Measurements from ENCODE around the gene RTTN.

Gene RTTN

GRCh38 chr18:70139138-70139537 is 66.3 kb downstream of the RTTN start:
- Histone ChIP-seq H2AK5ac (ENCODE audit: low read length, severe bottlenecking) (no peak overlapping the region), H3K18ac (ENCODE audit: low read depth in 1 of 2, low read length in 2 of 2) (no peak overlapping the region), H3K27ac (ENCODE audit: low read length, poor library complexity, severe bottlenecking) (no peak overlapping the region), H3K79me1 (replicated peaks; ENCODE audit: low read length, poor library complexity, severe bottlenecking) (peaks cover under 1% of the 10 kb centered on the region), H2AFZ (ENCODE audit: low read depth, low read length) (no peak overlapping the region), H3K4me2 (ENCODE audit: low read length, poor library complexity, severe bottlenecking) (no peak overlapping the region), H3K36me3 (ENCODE audit: control insufficient read depth in 1 of 2, insufficient read depth in 2 of 2, low read depth in 1 of 2, low read length in 2 of 2) (peaks cover 0 to 6% of the 10 kb centered on the region in 2 experiments), H3K9me3 (ENCODE audit: control insufficient read depth, low read length) (no peaks in the 10 kb centered on the region), H3K4ac (ENCODE audit: low read depth in 1 of 2, low read length in 2 of 2) (no peak overlapping the region), H2BK15ac (ENCODE audit: low read depth, poor library complexity, severe bottlenecking) (no peak overlapping the region), H2BK12ac (ENCODE audit: low read length in 2 of 2) (no peak overlapping the region), H3K27me3 (ENCODE audit: control insufficient read depth in 1 of 2, insufficient read depth in 1 of 2, low read length in 2 of 2) (no peaks in the 10 kb centered on the region), H3K4me3 (ENCODE audit: insufficient read depth in 1 of 2, low read depth in 1 of 2, low read length in 2 of 2) (no peak overlapping the region), H2BK120ac (ENCODE audit: low read depth, low read length) (no peak overlapping the region), H3K14ac (ENCODE audit: low read length in 2 of 2) (no peak overlapping the region), H4K8ac (ENCODE audit: low read length) (no peak overlapping the region), H3K9ac (ENCODE audit: low read length) (no peak overlapping the region), H4K91ac (ENCODE audit: low read length) (no peak overlapping the region), H3K4me1 (ENCODE audit: control insufficient read depth, insufficient read depth, low read depth, low read length) (no peaks in the 10 kb centered on the region), H2BK5ac (ENCODE audit: low read depth, low read length, poor library complexity, severe bottlenecking) (no peak overlapping the region), H3K23ac (ENCODE audit: low read length in 2 of 2) (no peak overlapping the region)
- no CpG with 5 or more reads among the region's 1 CpG for WGBS
- no peak for DNase-seq

DNA sequence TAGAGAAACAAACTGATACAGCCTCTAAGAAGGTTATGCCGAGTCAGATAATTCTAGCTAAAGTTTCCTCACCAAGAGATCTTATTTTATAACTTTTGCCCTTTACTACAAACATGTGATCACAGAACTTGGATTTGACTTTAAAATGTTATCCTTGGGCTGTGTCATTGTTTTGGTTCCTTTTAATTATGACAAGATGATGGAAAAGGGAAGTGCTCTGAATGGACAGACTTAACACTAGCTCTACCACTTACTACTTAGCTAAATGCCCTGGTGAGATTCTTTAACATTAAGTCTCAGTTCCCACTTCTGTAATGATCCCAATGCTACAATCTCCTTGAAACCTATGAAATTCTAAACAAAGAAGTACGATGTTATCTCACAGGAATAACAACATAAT is 69.9 kb downstream of the RTTN start:
- Histone ChIP-seq H3K14ac (ENCODE audit: low read length in 2 of 2) (no peak overlapping the region), H3K4ac (ENCODE audit: low read depth in 1 of 2, low read length in 2 of 2) (no peak overlapping the region)

DNA sequence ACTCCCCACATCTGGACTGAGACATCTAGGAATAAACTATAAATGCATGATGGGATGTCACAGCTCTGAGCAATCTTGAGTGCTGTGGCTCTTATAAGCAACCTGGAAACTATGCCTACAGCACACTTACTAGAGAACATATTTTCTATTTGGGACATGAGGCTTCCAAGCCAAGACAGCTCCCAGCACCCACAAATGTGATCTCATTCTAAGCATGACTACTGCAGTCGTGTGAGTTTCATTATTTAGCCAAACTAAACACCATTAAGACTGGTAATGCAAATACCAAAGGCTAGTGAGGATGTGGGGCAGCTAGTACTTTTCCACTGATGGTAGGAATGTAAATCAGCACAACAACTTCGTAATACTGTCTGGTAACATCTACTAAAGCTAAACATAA is 72.5 kb downstream of the RTTN start:
- H3K4me3 ChIP-seq (ENCODE audit: insufficient read depth in 1 of 2, low read depth in 1 of 2, low read length in 2 of 2): no peak overlapping the region
- H3K4ac ChIP-seq (ENCODE audit: low read depth in 1 of 2, low read length in 2 of 2): no peak overlapping the region
- peaks cover 9% of the 10 kb centered on the region for H3K9me3 ChIP-seq (ENCODE audit: control insufficient read depth, low read length)
- peak; percentile 94 for DNase-seq
- H4K8ac ChIP-seq (ENCODE audit: low read length): no peak overlapping the region
- no peak overlapping the region for H2BK12ac ChIP-seq (ENCODE audit: low read length in 2 of 2)
- WGBS: 14% methylated on average over 1 of the region's 2 CpGs
- H2BK5ac ChIP-seq (ENCODE audit: low read depth, low read length, poor library complexity, severe bottlenecking): no peak overlapping the region
- H3K27ac ChIP-seq (ENCODE audit: low read length, poor library complexity, severe bottlenecking): peak overlapping the region; percentile 81
- H2AFZ ChIP-seq (ENCODE audit: low read depth, low read length): no peak overlapping the region
- H2BK15ac ChIP-seq (ENCODE audit: low read depth, poor library complexity, severe bottlenecking): no peak overlapping the region
- peaks cover 0 to 4% of the 10 kb centered on the region in 2 experiments for H3K36me3 ChIP-seq (ENCODE audit: control insufficient read depth in 1 of 2, insufficient read depth in 2 of 2, low read depth in 1 of 2, low read length in 2 of 2)
- H3K79me1 ChIP-seq (replicated peaks; ENCODE audit: low read length, poor library complexity, severe bottlenecking): no peaks in the 10 kb centered on the region
- H3K4me2 ChIP-seq (ENCODE audit: low read length, poor library complexity, severe bottlenecking): no peak overlapping the region
- no peak overlapping the region for H2BK120ac ChIP-seq (ENCODE audit: low read depth, low read length)
- H3K9ac ChIP-seq (ENCODE audit: low read length): peak overlapping the region; percentile 59
- H3K23ac ChIP-seq (ENCODE audit: low read length in 2 of 2): no peak overlapping the region
- H2AK5ac ChIP-seq (ENCODE audit: low read length, severe bottlenecking): no peak overlapping the region
- H3K27me3 ChIP-seq (ENCODE audit: control insufficient read depth in 1 of 2, insufficient read depth in 1 of 2, low read length in 2 of 2): no peaks in the 10 kb centered on the region
- no peak overlapping the region for H3K14ac ChIP-seq (ENCODE audit: low read length in 2 of 2)
- H4K91ac ChIP-seq (ENCODE audit: low read length): no peak overlapping the region
- no peaks in the 10 kb centered on the region for H3K4me1 ChIP-seq (ENCODE audit: control insufficient read depth, insufficient read depth, low read depth, low read length)
- H3K18ac ChIP-seq (ENCODE audit: low read depth in 1 of 2, low read length in 2 of 2): no peak overlapping the region

More for the DNA sequence above, 69.9 kb downstream of the RTTN start:
- Histone ChIP-seq H3K4me2 (ENCODE audit: low read length, poor library complexity, severe bottlenecking) (no peak overlapping the region), H3K79me1 (replicated peaks; ENCODE audit: low read length, poor library complexity, severe bottlenecking) (no peaks in the 10 kb centered on the region), H3K4me3 (ENCODE audit: insufficient read depth in 1 of 2, low read depth in 1 of 2, low read length in 2 of 2) (no peak overlapping the region), H4K8ac (ENCODE audit: low read length) (no peak overlapping the region), H3K23ac (ENCODE audit: low read length in 2 of 2) (no peak overlapping the region), H2BK5ac (ENCODE audit: low read depth, low read length, poor library complexity, severe bottlenecking) (no peak overlapping the region), H2AK5ac (ENCODE audit: low read length, severe bottlenecking) (no peak overlapping the region), H3K27me3 (ENCODE audit: control insufficient read depth in 1 of 2, insufficient read depth in 1 of 2, low read length in 2 of 2) (no peaks in the 10 kb centered on the region), H3K9me3 (ENCODE audit: control insufficient read depth, low read length) (peaks cover 1% of the 10 kb centered on the region), H4K91ac (ENCODE audit: low read length) (no peak overlapping the region), H2BK120ac (ENCODE audit: low read depth, low read length) (no peak overlapping the region), H3K4me1 (ENCODE audit: control insufficient read depth, insufficient read depth, low read depth, low read length) (no peaks in the 10 kb centered on the region), H3K9ac (ENCODE audit: low read length) (peak overlapping the region; percentile 50), H2BK15ac (ENCODE audit: low read depth, poor library complexity, severe bottlenecking) (no peak overlapping the region), H3K36me3 (ENCODE audit: control insufficient read depth in 1 of 2, insufficient read depth in 2 of 2, low read depth in 1 of 2, low read length in 2 of 2) (peaks cover 0 to 6% of the 10 kb centered on the region in 2 experiments), H3K18ac (ENCODE audit: low read depth in 1 of 2, low read length in 2 of 2) (no peak overlapping the region), H2BK12ac (ENCODE audit: low read length in 2 of 2) (no peak overlapping the region), H2AFZ (ENCODE audit: low read depth, low read length) (no peak overlapping the region), H3K27ac (ENCODE audit: low read length, poor library complexity, severe bottlenecking) (no peak overlapping the region)
- no CpG with 5 or more reads among the region's 2 CpGs for WGBS
- peak; percentile 4 for DNase-seq

DNA sequence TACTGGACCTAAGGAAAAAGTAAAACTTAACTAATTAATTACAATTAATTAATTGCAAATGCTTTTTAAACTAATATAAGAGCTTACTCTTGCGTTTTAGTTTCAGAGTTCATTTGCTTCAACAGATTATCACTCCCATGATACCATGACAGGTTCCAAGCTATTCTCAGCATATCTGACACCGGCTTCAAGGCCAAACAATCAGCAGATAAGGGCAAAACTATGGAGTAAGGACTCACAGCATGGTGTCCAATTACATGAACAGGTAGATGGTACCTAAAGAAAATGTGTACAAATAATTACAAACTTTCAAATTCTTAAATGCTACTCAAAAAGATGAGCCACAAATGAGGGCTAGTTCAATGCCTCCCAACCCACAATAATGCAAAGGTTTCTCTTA is 77.2 kb downstream of the RTTN start:
- no peaks in the 10 kb centered on the region for H3K27me3 ChIP-seq (ENCODE audit: control insufficient read depth in 1 of 2, insufficient read depth in 1 of 2, low read length in 2 of 2)
- H2AFZ ChIP-seq (ENCODE audit: low read depth, low read length): no peak overlapping the region
- H2BK15ac ChIP-seq (ENCODE audit: low read depth, poor library complexity, severe bottlenecking): no peak overlapping the region
- no peaks in the 10 kb centered on the region for H3K4me1 ChIP-seq (ENCODE audit: control insufficient read depth, insufficient read depth, low read depth, low read length)
- H3K4ac ChIP-seq (ENCODE audit: low read depth in 1 of 2, low read length in 2 of 2): no peak overlapping the region
- DNase-seq: no peak
- H3K9me3 ChIP-seq (ENCODE audit: control insufficient read depth, low read length): peaks cover 9% of the 10 kb centered on the region
- no peak overlapping the region for H4K91ac ChIP-seq (ENCODE audit: low read length)
- no peak overlapping the region for H4K8ac ChIP-seq (ENCODE audit: low read length)
- no peaks in the 10 kb centered on the region for H3K79me1 ChIP-seq (replicated peaks; ENCODE audit: low read length, poor library complexity, severe bottlenecking)
- H2BK120ac ChIP-seq (ENCODE audit: low read depth, low read length): no peak overlapping the region
- H3K9ac ChIP-seq (ENCODE audit: low read length): no peak overlapping the region
- 91% methylated on average over 1 of the region's 2 CpGs for WGBS
- no peak overlapping the region for H2BK5ac ChIP-seq (ENCODE audit: low read depth, low read length, poor library complexity, severe bottlenecking)
- H2BK12ac ChIP-seq (ENCODE audit: low read length in 2 of 2): no peak overlapping the region
- no peak overlapping the region for H2AK5ac ChIP-seq (ENCODE audit: low read length, severe bottlenecking)
- H3K4me2 ChIP-seq (ENCODE audit: low read length, poor library complexity, severe bottlenecking): no peak overlapping the region
- H3K14ac ChIP-seq (ENCODE audit: low read length in 2 of 2): no peak overlapping the region
- no peak overlapping the region for H3K18ac ChIP-seq (ENCODE audit: low read depth in 1 of 2, low read length in 2 of 2)
- no peak overlapping the region for H3K27ac ChIP-seq (ENCODE audit: low read length, poor library complexity, severe bottlenecking)
- H3K23ac ChIP-seq (ENCODE audit: low read length in 2 of 2): no peak overlapping the region
- H3K4me3 ChIP-seq (ENCODE audit: insufficient read depth in 1 of 2, low read depth in 1 of 2, low read length in 2 of 2): no peak overlapping the region
- peaks cover 0 to 21% of the 10 kb centered on the region in 2 experiments for H3K36me3 ChIP-seq (ENCODE audit: control insufficient read depth in 1 of 2, insufficient read depth in 2 of 2, low read depth in 1 of 2, low read length in 2 of 2)

Measured in mesenchymal stem cell (in vitro differentiated cells and primary cell).